Right lobe of liver (tissue), 4 donors: Measurements from ENCODE around the gene GFER.

ENCODE experiments used
- CTCF ChIP-seq, 4 donors: fragments of 200-600 bp in 3 of 4; fragments of 450-650 bp in 1 of 4; IDR thresholded peaks; one replicate each; pipeline versions ENCODE4 v1.5.1 to v1.8.0; 2016 to 2022; ENCODE audit warnings: antibody characterized with exemption in 4 of 4, mild to moderate bottlenecking in 2 of 4
- POLR2A ChIP-seq: fragments of 450-650 bp; IDR thresholded peaks from one replicate; pipeline ENCODE4 v1.6.1; 2017; ENCODE audit warnings: antibody characterized with exemption, mild to moderate bottlenecking
- donor health status: DM: no; HTN: no; CAD: no.
- donor health status: DM: no; HTN: no; CAD: no.
- donor health status: DM: no; HTN: yes; CAD: no.

GRCh38 chr16:1984347-1985225 lies 593 bp downstream of the GFER start:
- TF ChIP-seq CTCF (IDR thresholded peaks at IDR 0.05) (no peak), POLR2A (no peak)
